Mucosa of rectum (tissue), 2 donors: ENCODE data around the gene IQSEC3.
"Not testable (repeated sequence)": the region's sequence is repeated elsewhere in the genome, so short reads cannot be mapped to it uniquely, and the experiment has no call there.

Source experiments
- H3K27ac ChIP-seq, 2 donors: one replicate each; pipeline ENCODE4 v1.7.0; 2013; ENCODE audit warnings: inconsistent platforms in 2 of 2, low read depth in 2 of 2, low read length in 2 of 2
- H3K27me3 ChIP-seq, 2 donors: one replicate each; pipeline ENCODE4 v1.7.0; 2013; ENCODE audit warnings: low read length in 2 of 2; ENCODE audit not compliant: control insufficient read depth in 2 of 2, insufficient read depth in 2 of 2
- H3K36me3 ChIP-seq, 2 donors: one replicate each; pipeline ENCODE4 v1.7.0; 2013; ENCODE audit warnings: low read length in 2 of 2; ENCODE audit not compliant: control insufficient read depth in 2 of 2, insufficient read depth in 2 of 2
- H3K4me1 ChIP-seq, 2 donors: one replicate each; pipeline ENCODE4 v1.7.0; 2013; ENCODE audit warnings: low read length in 2 of 2, mild to moderate bottlenecking in 1 of 2; ENCODE audit not compliant: control insufficient read depth in 2 of 2, insufficient read depth in 2 of 2
- H3K4me3 ChIP-seq, 2 donors: one replicate each; pipeline ENCODE4 v1.7.0; 2013; ENCODE audit warnings: low read length in 2 of 2
- H3K9ac ChIP-seq, 2 donors: one replicate each; pipeline ENCODE4 v1.7.0; 2013; ENCODE audit warnings: low read length in 2 of 2, low read depth in 1 of 2, mild to moderate bottlenecking in 1 of 2
- H3K9me3 ChIP-seq, 2 donors: one replicate each; pipeline ENCODE4 v1.7.0; 2013; ENCODE audit warnings: low read length in 2 of 2; ENCODE audit not compliant: control insufficient read depth in 2 of 2
- donor health status: healthy.
- donor health status: Normal muscosa, but diverticular disease.

Gene IQSEC3

GRCh38 chr12:210277-211141 lies 143.9 kb downstream of the IQSEC3 start:
- Histone ChIP-seq H3K36me3 (no peaks in the 10 kb centered on the region), H3K27me3 (peaks cover 5 to 14% of the 10 kb centered on the region in 2 donors), H3K4me3 (no peak overlapping the region), H3K4me1 (peaks cover 13 to 52% of the 10 kb centered on the region in 2 donors), H3K9me3 (no peaks in the 10 kb centered on the region), H3K27ac (peak overlapping the region in 1 of 2 donors; percentile 74), H3K9ac (peak overlapping the region in 1 of 2 donors; percentile 31)

- no peaks in the 10 kb centered on the region for H3K36me3 ChIP-seq
- H3K9me3 ChIP-seq = no peaks in the 10 kb centered on the region
- H3K27me3 ChIP-seq = peaks cover 5 to 14% of the 10 kb centered on the region in 2 donors
- H3K4me3 ChIP-seq = no peak overlapping the region
- no peak overlapping the region for H3K9ac ChIP-seq
- peaks cover 13 to 52% of the 10 kb centered on the region in 2 donors for H3K4me1 ChIP-seq
- peak overlapping the region in 1 of 2 donors; percentile 74 for H3K27ac ChIP-seq
Observed at GRCh38 chr12:211142-211465, 144.5 kb downstream of the IQSEC3 start.

GRCh38 chr12:211639-212414 lies 145.3 kb downstream of the IQSEC3 start:
- Histone ChIP-seq H3K27ac (peak overlapping the region in 1 of 2 donors; percentile 74), H3K27me3 (peaks cover 2 to 14% of the 10 kb centered on the region in 2 donors), H3K4me3 (no peak overlapping the region), H3K4me1 (peaks cover 13 to 52% of the 10 kb centered on the region in 2 donors), H3K9me3 (no peaks in the 10 kb centered on the region), H3K9ac (no peak overlapping the region), H3K36me3 (no peaks in the 10 kb centered on the region)

GRCh38 chr12:212415-212714 lies 145.8 kb downstream of the IQSEC3 start:
- H3K27me3 ChIP-seq = peaks cover 0 to 14% of the 10 kb centered on the region in 2 donors
- no peak overlapping the region for H3K9ac ChIP-seq
- H3K9me3 ChIP-seq = no peaks in the 10 kb centered on the region
- H3K4me1 ChIP-seq = peaks cover 13 to 52% of the 10 kb centered on the region in 2 donors
- no peak overlapping the region for H3K4me3 ChIP-seq
- H3K27ac ChIP-seq = no peak overlapping the region
- no peaks in the 10 kb centered on the region for H3K36me3 ChIP-seq

GRCh38 chr12:212715-213526 lies 146.4 kb downstream of the IQSEC3 start:
- Histone ChIP-seq H3K27ac (peak overlapping the region in 1 of 2 donors; percentile 23), H3K36me3 (no peaks in the 10 kb centered on the region), H3K4me1 (peaks cover 13 to 52% of the 10 kb centered on the region in 2 donors), H3K9me3 (no peaks in the 10 kb centered on the region), H3K27me3 (peaks cover 0 to 14% of the 10 kb centered on the region in 2 donors), H3K4me3 (peak overlapping the region; percentile 41 to 56), H3K9ac (peak overlapping the region in 1 of 2 donors; percentile 38)

- Histone ChIP-seq H3K27me3 (peaks cover 0 to 14% of the 10 kb centered on the region in 2 donors), H3K36me3 (no peaks in the 10 kb centered on the region), H3K4me1 (peaks cover 13 to 52% of the 10 kb centered on the region in 2 donors), H3K27ac (peak overlapping the region in 1 of 2 donors; percentile 23), H3K9me3 (no peaks in the 10 kb centered on the region), H3K4me3 (peak overlapping the region; percentile 41 to 56), H3K9ac (peak overlapping the region in 1 of 2 donors; percentile 38)
Observed at GRCh38 chr12:213527-213932, 147.0 kb downstream of the IQSEC3 start.

GRCh38 chr12:214003-214741 lies 147.6 kb downstream of the IQSEC3 start, which contains the start of gene SLC6A12:
SLC6A12 (minus strand) TSS chr12:214157; CDS start chr12:209986, 4,171 bp downstream.
- peaks cover 0 to 12% of the 10 kb centered on the region in 2 donors for H3K27me3 ChIP-seq
- no peaks in the 10 kb centered on the region for H3K36me3 ChIP-seq
- H3K4me1 ChIP-seq = peaks cover 13 to 48% of the 10 kb centered on the region in 2 donors
- peak within 1 kb of the TSS in 1 of 2 donors; percentile 23 for H3K27ac ChIP-seq
- no peaks in the 10 kb centered on the region for H3K9me3 ChIP-seq
- H3K9ac ChIP-seq = peak within 1 kb of the TSS in 1 of 2 donors; percentile 38
- H3K4me3 ChIP-seq = peak within 1 kb of the TSS; percentile 41 to 56

GRCh38 chr12:215116-215515 lies 148.5 kb downstream of the IQSEC3 start:
- Histone ChIP-seq H3K4me1 (peaks cover 13 to 41% of the 10 kb centered on the region in 2 donors), H3K27ac (no peak overlapping the region), H3K27me3 (peaks cover 0 to 12% of the 10 kb centered on the region in 2 donors), H3K4me3 (no peak overlapping the region), H3K9me3 (no peaks in the 10 kb centered on the region), H3K9ac (no peak overlapping the region), H3K36me3 (no peaks in the 10 kb centered on the region)

GRCh38 chr12:217029-217428 lies 150.5 kb downstream of the IQSEC3 start:
- Histone ChIP-seq H3K4me1 (peaks cover 13 to 24% of the 10 kb centered on the region in 2 donors), H3K27me3 (peaks cover 0 to 12% of the 10 kb centered on the region in 2 donors)
- H3K9ac ChIP-seq, H3K9me3 ChIP-seq, H3K4me3 ChIP-seq, H3K36me3 ChIP-seq, H3K27ac ChIP-seq: not testable (repeated sequence)
